ENCODE measurements around the gene ABCA13. TPM values are rescaled to one million over a fixed set of nuclear protein-coding genes. Genes with fewer than 3 reads are reported as not detected.

The ABCA13 gene
- total RNA-seq, 1 donor from 2014 or later = 0.35 TPM

- H3K9me3 ChIP-seq = no peaks in the 10 kb centered on the region
- H3K36me3 ChIP-seq = no peaks in the 10 kb centered on the region
- no peak for ATAC-seq
- H3K27me3 ChIP-seq = no peaks in the 10 kb centered on the region
- no peaks in the 10 kb centered on the region for H3K4me1 ChIP-seq
- DNase-seq = no peak
- H3K4me3 ChIP-seq = no peak overlapping the region
- no peak for TF ChIP-seq CTCF (IDR thresholded peaks at IDR 0.05)
- no peak overlapping the region for H3K27ac ChIP-seq
- intact Hi-C loops (cut with DNase I) = no loop called here
These were observed 193.8 kb downstream of the ABCA13 start for GRCh38 chr7:48365010-48365409.

GRCh38 chr7:48366096-48366495, 194.8 kb downstream of the ABCA13 start:
- ATAC-seq (no peak), DNase-seq (no peak)
- Histone ChIP-seq H3K27me3 (no peaks in the 10 kb centered on the region), H3K4me3 (no peak overlapping the region), H3K9me3 (peaks cover 6% of the 10 kb centered on the region), H3K4me1 (no peaks in the 10 kb centered on the region), H3K36me3 (no peaks in the 10 kb centered on the region), H3K27ac (no peak overlapping the region)
- intact Hi-C loops (cut with DNase I) = no loop called here
- no peak for TF ChIP-seq CTCF (IDR thresholded peaks at IDR 0.05)

- H3K4me1 ChIP-seq = no peaks in the 10 kb centered on the region
- H3K36me3 ChIP-seq = no peaks in the 10 kb centered on the region
- intact Hi-C loops (cut with DNase I) = no loop called here
- no peak for TF ChIP-seq CTCF (IDR thresholded peaks at IDR 0.05)
- H3K27ac ChIP-seq = no peak overlapping the region
- DNase-seq (no peak), ATAC-seq (no peak)
- no peak overlapping the region for H3K4me3 ChIP-seq
- H3K9me3 ChIP-seq = no peaks in the 10 kb centered on the region
- H3K27me3 ChIP-seq = no peaks in the 10 kb centered on the region
These were observed 205.0 kb downstream of the ABCA13 start for GRCh38 chr7:48376263-48376662.

- DNase-seq = no peak
- no peak overlapping the region for H3K27ac ChIP-seq
- H3K27me3 ChIP-seq = no peaks in the 10 kb centered on the region
- no peaks in the 10 kb centered on the region for H3K36me3 ChIP-seq
- no peak overlapping the region for H3K4me3 ChIP-seq
- H3K9me3 ChIP-seq = no peaks in the 10 kb centered on the region
- ATAC-seq = no peak
- TF ChIP-seq CTCF (IDR thresholded peaks at IDR 0.05) = no peak
- intact Hi-C loops (cut with DNase I) = no loop called here
- H3K4me1 ChIP-seq = no peaks in the 10 kb centered on the region
These were observed 209.7 kb downstream of the ABCA13 start for GRCh38 chr7:48380921-48381320.

GRCh38 chr7:48381571-48381970, 210.3 kb downstream of the ABCA13 start:
- Histone ChIP-seq H3K27ac (no peak overlapping the region), H3K4me1 (no peaks in the 10 kb centered on the region), H3K36me3 (no peaks in the 10 kb centered on the region), H3K9me3 (no peaks in the 10 kb centered on the region), H3K4me3 (no peak overlapping the region), H3K27me3 (no peaks in the 10 kb centered on the region)
- DNase-seq (no peak), ATAC-seq (no peak)
- intact Hi-C loops (cut with DNase I) = no loop called here
- no peak for TF ChIP-seq CTCF (IDR thresholded peaks at IDR 0.05)

GRCh38 chr7:48384180-48384752, 213.0 kb downstream of the ABCA13 start:
- no peak for TF ChIP-seq CTCF (IDR thresholded peaks at IDR 0.05)
- ATAC-seq (no peak), DNase-seq (no peak)
- no peaks in the 10 kb centered on the region for H3K36me3 ChIP-seq
- no peaks in the 10 kb centered on the region for H3K27me3 ChIP-seq
- no peak overlapping the region for H3K4me3 ChIP-seq
- no peaks in the 10 kb centered on the region for H3K4me1 ChIP-seq
- H3K9me3 ChIP-seq = no peaks in the 10 kb centered on the region
- intact Hi-C loops (cut with DNase I) = no loop called here
- no peak overlapping the region for H3K27ac ChIP-seq
